HEK293 (cell line): ENCODE data around the gene IZUMO4.

ENCODE experiments used
- CTCF ChIA-PET: fragments of 350-600 bp; formaldehyde crosslinking; extraction: SDS; loops from one replicate; lab custom pipeline; 2021; ENCODE audit warnings: antibody characterized with exemption; lab: Yijun Ruan, JAX
- POLR2A ChIA-PET: fragments of 300-600 bp; formaldehyde crosslinking; extraction: SDS; loops from one replicate; lab custom pipeline; 2020; ENCODE audit warnings: antibody characterized with exemption, inconsistent platforms; lab: Yijun Ruan, JAX
- H3K27ac ChIP-seq: fragments of 200-500 bp; sonication (Bioruptor generic); 2 replicates; pipeline ENCODE4 v1.5.1; 2014; ENCODE audit warnings: low read depth, low read length, control low read depth, inconsistent platforms; ENCODE audit errors: extremely low read depth
- H3K36me3 ChIP-seq, 2 experiments: fragments of 200-500 bp in 1 of 2; sonication (Bioruptor generic) in 1 of 2; 1 replicate in 1 of 2; 2 replicates in 1 of 2; pipeline ENCODE4 v1.5.1; 2014 to 2017; ENCODE audit warnings: inconsistent platforms in 2 of 2, low read length in 2 of 2; ENCODE audit not compliant: control insufficient read depth in 2 of 2, insufficient read depth in 1 of 2
- H3K4me1 ChIP-seq: fragments of 200-500 bp; sonication (Bioruptor generic); 2 replicates; pipeline ENCODE4 v1.5.1; 2014; ENCODE audit warnings: mild to moderate bottlenecking, low read length, inconsistent platforms; ENCODE audit not compliant: control insufficient read depth, insufficient read depth
- H3K4me3 ChIP-seq: 2 replicates; pipeline ENCODE4 v1.5.1; 2011; ENCODE audit warnings: low read depth, mild to moderate bottlenecking, control low read depth, low read length, moderate library complexity
- H3K9me3 ChIP-seq: fragments of 200-500 bp; sonication (Bioruptor generic); 2 replicates; pipeline ENCODE4 v1.5.1; 2014; ENCODE audit warnings: low read depth, low read length, inconsistent platforms; ENCODE audit not compliant: control insufficient read depth, insufficient read depth
- GLIS2 ChIP-seq: fragments of 450-650 bp; formaldehyde crosslinking; IDR thresholded peaks from 2 replicates; pipeline ENCODE4 v1.5.1; 2016; ENCODE audit warnings: missing biosample characterization, missing genetic modification characterization
- HIC1 ChIP-seq: fragments of 450-650 bp; formaldehyde crosslinking; IDR thresholded peaks from 2 replicates; pipeline ENCODE4 v1.5.1; 2016; ENCODE audit warnings: missing biosample characterization, missing genetic modification characterization
- KLF1 ChIP-seq: fragments of 450-650 bp; formaldehyde crosslinking; IDR thresholded peaks from 2 replicates; pipeline ENCODE4 v1.5.1; 2016; ENCODE audit warnings: missing biosample characterization, missing genetic modification characterization
- SCRT1 ChIP-seq: fragments of 450-650 bp; formaldehyde crosslinking; IDR thresholded peaks from 2 replicates; pipeline ENCODE4 v1.5.1; 2016; ENCODE audit warnings: missing biosample characterization, missing genetic modification characterization, borderline replicate concordance
- WT1 ChIP-seq: fragments of 450-650 bp; formaldehyde crosslinking; IDR thresholded peaks from 2 replicates; pipeline ENCODE4 v1.5.1; 2016; ENCODE audit warnings: missing biosample characterization, missing genetic modification characterization
- ZBTB8A ChIP-seq: fragments of 450-650 bp; formaldehyde crosslinking; IDR thresholded peaks from 2 replicates; pipeline ENCODE4 v1.5.1; 2016; ENCODE audit warnings: missing biosample characterization, missing genetic modification characterization
- ZFHX2 ChIP-seq: fragments of 450-650 bp; formaldehyde crosslinking; conservative IDR thresholded peaks from 2 replicates; pipeline ENCODE4 v1.5.1; 2016; ENCODE audit warnings: missing biosample characterization, missing genetic modification characterization
- ZFP37 ChIP-seq: fragments of 450-650 bp; formaldehyde crosslinking; IDR thresholded peaks from 2 replicates; pipeline ENCODE4 v1.5.1; 2016; ENCODE audit warnings: missing biosample characterization, missing genetic modification characterization
- ZNF140 ChIP-seq: fragments of 450-650 bp; formaldehyde crosslinking; IDR thresholded peaks from 2 replicates; pipeline ENCODE4 v1.5.1; 2016; ENCODE audit warnings: missing biosample characterization, missing genetic modification characterization
- ZNF155 ChIP-seq: fragments of 450-650 bp; formaldehyde crosslinking; IDR thresholded peaks from 2 replicates; pipeline ENCODE4 v1.5.1; 2016; ENCODE audit warnings: missing biosample characterization, missing genetic modification characterization
- ZNF184 ChIP-seq: fragments of 450-650 bp; IDR thresholded peaks from 2 replicates; pipeline ENCODE4 v1.5.1; 2018; ENCODE audit warnings: missing biosample characterization, mild to moderate bottlenecking, missing genetic modification characterization
- ZNF2 ChIP-seq: fragments of 450-650 bp; formaldehyde crosslinking; IDR thresholded peaks from 2 replicates; pipeline ENCODE4 v1.5.1; 2016; ENCODE audit warnings: missing biosample characterization, missing genetic modification characterization
- ZNF223 ChIP-seq: fragments of 450-650 bp; formaldehyde crosslinking; IDR thresholded peaks from 2 replicates; pipeline ENCODE4 v1.5.1; 2016; ENCODE audit warnings: missing biosample characterization, missing genetic modification characterization
- ZNF23 ChIP-seq: fragments of 450-650 bp; formaldehyde crosslinking; IDR thresholded peaks from 2 replicates; pipeline ENCODE4 v1.5.1; 2016; ENCODE audit warnings: missing biosample characterization, missing genetic modification characterization, borderline replicate concordance
- ZNF311 ChIP-seq: fragments of 450-650 bp; formaldehyde crosslinking; IDR thresholded peaks from 2 replicates; pipeline ENCODE4 v1.5.1; 2017; ENCODE audit warnings: missing biosample characterization, missing genetic modification characterization, borderline replicate concordance
- ZNF362 ChIP-seq: fragments of 450-650 bp; formaldehyde crosslinking; IDR thresholded peaks from 2 replicates; pipeline ENCODE4 v1.5.1; 2016; ENCODE audit warnings: missing biosample characterization, missing genetic modification characterization
- ZNF391 ChIP-seq: fragments of 450-650 bp; formaldehyde crosslinking; IDR thresholded peaks from 2 replicates; pipeline ENCODE4 v1.5.1; 2016; ENCODE audit warnings: low read depth, missing biosample characterization, missing genetic modification characterization, borderline replicate concordance
- ZNF501 ChIP-seq: fragments of 450-650 bp; formaldehyde crosslinking; IDR thresholded peaks from 2 replicates; pipeline ENCODE4 v1.5.1; 2016; ENCODE audit warnings: missing biosample characterization, missing genetic modification characterization
- ZNF558 ChIP-seq: fragments of 450-650 bp; formaldehyde crosslinking; IDR thresholded peaks from 2 replicates; pipeline ENCODE4 v1.5.1; 2016; ENCODE audit warnings: missing biosample characterization, missing genetic modification characterization
- ZNF596 ChIP-seq: fragments of 450-650 bp; IDR thresholded peaks from 2 replicates; pipeline ENCODE4 v1.5.0; 2018; ENCODE audit warnings: missing biosample characterization, mild to moderate bottlenecking, missing genetic modification characterization, moderate library complexity
- ZNF624 ChIP-seq: fragments of 450-650 bp; formaldehyde crosslinking; IDR thresholded peaks from 2 replicates; pipeline ENCODE4 v1.5.1; 2017; ENCODE audit warnings: missing biosample characterization, missing genetic modification characterization
- ZNF664 ChIP-seq: fragments of 450-650 bp; formaldehyde crosslinking; IDR thresholded peaks from 2 replicates; pipeline ENCODE4 v1.5.1; 2016; ENCODE audit warnings: missing biosample characterization, missing genetic modification characterization
- ZNF747 ChIP-seq: fragments of 450-650 bp; formaldehyde crosslinking; IDR thresholded peaks from 2 replicates; pipeline ENCODE4 v1.5.1; 2016; ENCODE audit warnings: missing biosample characterization, missing genetic modification characterization
- TF ChIP-seq, protein P1 (sequence below): fragments of 450-650 bp; formaldehyde crosslinking; IDR thresholded peaks from 2 replicates; pipeline ENCODE4 v1.5.1; 2016; ENCODE audit warnings: missing biosample characterization, missing genetic modification characterization
- TF ChIP-seq, protein P2 (sequence below): fragments of 450-650 bp; formaldehyde crosslinking; optimal IDR thresholded peaks from 2 replicates; pipeline ENCODE3; 2016; ENCODE audit warnings: missing biosample characterization, mild to moderate bottlenecking, missing genetic modification characterization
- TF ChIP-seq, protein P3 (sequence below): fragments of 450-650 bp; formaldehyde crosslinking; IDR thresholded peaks from 2 replicates; pipeline ENCODE4 v1.5.1; 2016; ENCODE audit warnings: missing biosample characterization, missing genetic modification characterization

Gene IZUMO4

GRCh38 chr19:2058570-2059421, 37.9 kb upstream of the IZUMO4 start:
- Histone ChIP-seq H3K36me3 (no peaks in the 10 kb centered on the region), H3K4me3 (no peak overlapping the region), H3K9me3 (no peaks in the 10 kb centered on the region), H3K4me1 (peaks cover 16% of the 10 kb centered on the region), H3K27ac (peak overlapping the region; percentile 92)
- CTCF ChIA-PET: interaction anchor here (0.7 kb wide), 1 partner anchor 54 kb away, joined by 3 read pairs; no protein-coding TSS in a partner anchor
- no peak for TF ChIP-seq WT1 (tag by site-specific recombination)
- 0 out of 2 replicates have a peak, but pooled peaks have one; percentile 48 for TF ChIP-seq ZBTB8A (tag by site-specific recombination)
- TF ChIP-seq ZNF23 (tag by site-specific recombination): no peak
- TF ChIP-seq ZNF558 (tag by site-specific recombination): no peak
- POLR2A ChIA-PET: interaction anchor here (1.0 to 2.0 kb wide), 2 partner anchors 7 to 10 kb away, joined by 6 to 11 read pairs; partner anchors contain the start of gene MKNK2

GRCh38 chr19:2059422-2060201, 37.1 kb upstream of the IZUMO4 start:
- Histone ChIP-seq H3K27ac (peak overlapping the region; percentile 92), H3K4me3 (no peak overlapping the region), H3K36me3 (no peaks in the 10 kb centered on the region), H3K4me1 (peaks cover 16% of the 10 kb centered on the region), H3K9me3 (no peaks in the 10 kb centered on the region)
- ChIA-PET POLR2A (interaction anchor here (1.0 to 2.0 kb wide), 3 partner anchors 8 to 43 kb away, joined by 6 to 11 read pairs (median 7); partner anchors contain the start of gene MKNK2), CTCF (interaction anchor here (0.7 to 1.5 kb wide), 2 partner anchors 10 to 55 kb away, joined by 3 to 7 read pairs; no protein-coding TSS in a partner anchor)
- TF ChIP-seq, protein P1, sequence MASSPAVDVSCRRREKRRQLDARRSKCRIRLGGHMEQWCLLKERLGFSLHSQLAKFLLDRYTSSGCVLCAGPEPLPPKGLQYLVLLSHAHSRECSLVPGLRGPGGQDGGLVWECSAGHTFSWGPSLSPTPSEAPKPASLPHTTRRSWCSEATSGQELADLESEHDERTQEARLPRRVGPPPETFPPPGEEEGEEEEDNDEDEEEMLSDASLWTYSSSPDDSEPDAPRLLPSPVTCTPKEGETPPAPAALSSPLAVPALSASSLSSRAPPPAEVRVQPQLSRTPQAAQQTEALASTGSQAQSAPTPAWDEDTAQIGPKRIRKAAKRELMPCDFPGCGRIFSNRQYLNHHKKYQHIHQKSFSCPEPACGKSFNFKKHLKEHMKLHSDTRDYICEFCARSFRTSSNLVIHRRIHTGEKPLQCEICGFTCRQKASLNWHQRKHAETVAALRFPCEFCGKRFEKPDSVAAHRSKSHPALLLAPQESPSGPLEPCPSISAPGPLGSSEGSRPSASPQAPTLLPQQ: peak; percentile 52; the same call in 1 of the 2 replicates
- peak; percentile 98 for TF ChIP-seq ZFHX2 (tag by site-specific recombination)
- no peak for TF ChIP-seq ZFP37 (tag by site-specific recombination)
- no peak for TF ChIP-seq ZNF664 (tag by site-specific recombination)
- no peak for TF ChIP-seq ZNF501 (tag by site-specific recombination)
- TF ChIP-seq SCRT1 (tag by site-specific recombination): no peak
- TF ChIP-seq ZNF23 (tag by site-specific recombination): no peak
- no peak for TF ChIP-seq ZNF362 (tag by site-specific recombination)
- no peak for TF ChIP-seq ZNF747 (tag by site-specific recombination)
- peak; percentile 87 for TF ChIP-seq GLIS2 (tag by site-specific recombination)
- TF ChIP-seq, protein P2, sequence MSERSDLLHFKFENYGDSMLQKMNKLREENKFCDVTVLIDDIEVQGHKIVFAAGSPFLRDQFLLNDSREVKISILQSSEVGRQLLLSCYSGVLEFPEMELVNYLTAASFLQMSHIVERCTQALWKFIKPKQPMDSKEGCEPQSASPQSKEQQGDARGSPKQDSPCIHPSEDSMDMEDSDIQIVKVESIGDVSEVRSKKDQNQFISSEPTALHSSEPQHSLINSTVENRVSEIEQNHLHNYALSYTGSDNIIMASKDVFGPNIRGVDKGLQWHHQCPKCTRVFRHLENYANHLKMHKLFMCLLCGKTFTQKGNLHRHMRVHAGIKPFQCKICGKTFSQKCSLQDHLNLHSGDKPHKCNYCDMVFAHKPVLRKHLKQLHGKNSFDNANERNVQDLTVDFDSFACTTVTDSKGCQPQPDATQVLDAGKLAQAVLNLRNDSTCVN: no peak
- no peak for TF ChIP-seq ZNF624 (tag by site-specific recombination)
- TF ChIP-seq ZNF155: no peak
- no peak for TF ChIP-seq ZNF184 (tag by site-specific recombination)
- peak; percentile 94 for TF ChIP-seq HIC1 (tag by site-specific recombination)
- 0 out of 2 replicates have a peak, but pooled peaks have one; percentile 3 for TF ChIP-seq ZNF2 (tag by site-specific recombination)
- TF ChIP-seq ZNF391 (tag by site-specific recombination): no peak
- no peak for TF ChIP-seq ZNF596 (tag by site-specific recombination)
- TF ChIP-seq ZNF140 (tag by site-specific recombination): no peak
- TF ChIP-seq ZNF311: no peak
- TF ChIP-seq, protein P3, sequence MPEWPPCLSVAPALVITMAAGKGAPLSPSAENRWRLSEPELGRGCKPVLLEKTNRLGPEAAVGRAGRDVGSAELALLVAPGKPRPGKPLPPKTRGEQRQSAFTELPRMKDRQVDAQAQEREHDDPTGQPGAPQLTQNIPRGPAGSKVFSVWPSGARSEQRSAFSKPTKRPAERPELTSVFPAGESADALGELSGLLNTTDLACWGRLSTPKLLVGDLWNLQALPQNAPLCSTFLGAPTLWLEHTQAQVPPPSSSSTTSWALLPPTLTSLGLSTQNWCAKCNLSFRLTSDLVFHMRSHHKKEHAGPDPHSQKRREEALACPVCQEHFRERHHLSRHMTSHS: no peak
- no peak for TF ChIP-seq ZNF223
- peak; percentile 52 for TF ChIP-seq KLF1
